BJ (cell line): ENCODE results near the gene VSIG2. TPM values are rescaled to one million over a fixed set of nuclear protein-coding genes. Genes with fewer than 3 reads are reported as not detected.
A peak's percentile ranks its signal among the peaks of the same experiment; 100 is the strongest.

Experiments used
- CTCF ChIA-PET: fragments of 350-600 bp; formaldehyde crosslinking; extraction: SDS; loops from one replicate; lab custom pipeline; 2021; ENCODE audit warnings: antibody characterized with exemption, inconsistent platforms; lab: Yijun Ruan, JAX
- POLR2A ChIA-PET: fragments of 300-600 bp; sonication (Branson Sonifier 250); formaldehyde crosslinking; extraction: SDS; loops from one replicate; lab custom pipeline; 2021; ENCODE audit warnings: antibody characterized with exemption; lab: Charles Lee
- DNase-seq: peaks from one replicate; pipeline ENCODE4 v3.0.0-alpha.2; 2011; ENCODE audit warnings: low read depth
- H3K27me3 ChIP-seq: 2 replicates; pipeline ENCODE4 v1.6.0; 2011; ENCODE audit warnings: low read length; ENCODE audit not compliant: control insufficient read depth, insufficient read depth
- H3K36me3 ChIP-seq: 2 replicates; pipeline ENCODE4 v1.5.1; 2011; ENCODE audit warnings: low read length; ENCODE audit not compliant: control insufficient read depth, insufficient read depth
- H3K4me3 ChIP-seq: 2 replicates; pipeline ENCODE4 v1.5.1; 2011; ENCODE audit warnings: low read depth, mild to moderate bottlenecking, control low read depth, low read length
- CTCF ChIP-seq: IDR thresholded peaks from 2 replicates; pipeline ENCODE4 v1.5.1; 2011; ENCODE audit warnings: low read depth, mild to moderate bottlenecking, control low read depth, inconsistent platforms, low read length, moderate library complexity; ENCODE audit not compliant: insufficient read depth
- polyA plus RNA-seq: library from polyadenylated mRNA; depleted of rRNA; stranded (reverse); fragments of >200 nt; gene quantifications from 2 replicates; pipeline ENCODE4 v1.2.3, GENCODE V29; 2011

VSIG2 gene
- polyA plus RNA-seq, 1 experiment: not detected

- TF ChIP-seq CTCF: no peak
- ChIA-PET POLR2A (interaction anchor here (1.0 kb wide), 1 partner anchor 125 kb away, joined by 3 read pairs; the partner anchor contains the start of gene SPA17), CTCF (interaction anchor here (0.6 to 6.1 kb wide), 9 partner anchors 9 to 155 kb away, joined by 3 to 41 read pairs (median 4); no protein-coding TSS in a partner anchor)
- H3K27me3 ChIP-seq: no peaks in the 10 kb centered on the region
- H3K36me3 ChIP-seq: no peaks in the 10 kb centered on the region
- DNase-seq: no peak
- peak overlapping the region; percentile 89 for H3K4me3 ChIP-seq
Measured at GRCh38 chr11:124798991-124799347, 46.9 kb upstream of the VSIG2 start.

GRCh38 chr11:124796312-124796711 lies 44.3 kb upstream of the VSIG2 start:
- Histone ChIP-seq H3K4me3 (no peak overlapping the region), H3K27me3 (no peaks in the 10 kb centered on the region), H3K36me3 (no peaks in the 10 kb centered on the region)
- ChIA-PET POLR2A (no interaction called here), CTCF (interaction anchor here (0.9 to 6.1 kb wide), 4 partner anchors 13 to 125 kb away, joined by 4 to 41 read pairs (median 5); no protein-coding TSS in a partner anchor)
- DNase-seq: no peak
- TF ChIP-seq CTCF: no peak

- Histone ChIP-seq H3K4me3 (no peak overlapping the region), H3K36me3 (no peaks in the 10 kb centered on the region), H3K27me3 (no peaks in the 10 kb centered on the region)
- DNase-seq: no peak
- ChIA-PET POLR2A (interaction anchor here (0.7 kb wide), 1 partner anchor 120 kb away, joined by 7 read pairs; the partner anchor contains the start of gene SPA17), CTCF (interaction anchor here (0.5 to 2.8 kb wide), 28 partner anchors 11 to 678 kb away, joined by 3 to 15 read pairs (median 4); partner anchors contain the start of gene ESAM)
- peak; percentile 78 for TF ChIP-seq CTCF
Measured at GRCh38 chr11:124793466-124794278, 41.6 kb upstream of the VSIG2 start.

- CTCF ChIA-PET: interaction anchor here (1.0 to 2.6 kb wide), 6 partner anchors 13 to 122 kb away, joined by 3 to 15 read pairs (median 4); no protein-coding TSS in a partner anchor
- no peak for TF ChIP-seq CTCF
- POLR2A ChIA-PET: no interaction called here
- Histone ChIP-seq H3K36me3 (no peaks in the 10 kb centered on the region), H3K27me3 (no peaks in the 10 kb centered on the region), H3K4me3 (no peak overlapping the region)
- no peak for DNase-seq
Measured at GRCh38 chr11:124791626-124792341, 39.7 kb upstream of the VSIG2 start.

GRCh38 chr11:124788521-124788920 lies 36.5 kb upstream of the VSIG2 start:
- Histone ChIP-seq H3K27me3 (no peaks in the 10 kb centered on the region), H3K4me3 (no peak overlapping the region), H3K36me3 (no peaks in the 10 kb centered on the region)
- ChIA-PET POLR2A (no interaction called here), CTCF (no interaction called here)
- no peak for DNase-seq
- no peak for TF ChIP-seq CTCF
